ENCODE measurements around the gene MAPKAPK2.

DNA sequence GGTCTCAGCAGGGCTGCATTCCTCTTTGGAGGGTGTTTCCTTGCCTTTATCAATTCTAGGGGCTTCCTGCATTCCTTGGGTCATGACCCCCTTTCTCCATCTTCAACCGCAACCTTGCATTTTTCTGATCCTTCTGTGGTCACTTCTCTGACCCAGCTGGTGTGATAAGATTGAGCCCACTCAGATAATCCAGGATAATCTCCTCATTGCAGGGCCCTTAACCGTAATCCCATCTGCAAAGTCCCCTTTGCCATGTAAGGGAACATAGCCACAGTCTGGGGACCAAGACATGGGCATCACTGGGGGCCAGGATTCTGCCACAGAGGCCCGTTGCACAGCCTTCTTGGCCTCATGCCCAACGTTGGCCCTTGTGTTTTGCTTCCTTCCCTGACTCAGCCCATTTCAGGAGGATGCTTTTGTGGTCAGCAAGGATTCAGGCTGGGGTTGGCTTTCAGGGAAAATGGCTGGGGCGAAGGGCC lies 50.9 kb downstream of the MAPKAPK2 start:
- no peak for TF ChIP-seq LEF1 (IDR thresholded peaks at IDR 0.05; ENCODE audit: borderline replicate concordance)
- TF ChIP-seq FOXA1 (IDR thresholded peaks at IDR 0.05): no peak
- TF ChIP-seq BHLHE40 (IDR thresholded peaks at IDR 0.05; ENCODE audit: borderline replicate concordance): no peak
- no peak for TF ChIP-seq TARDBP (IDR thresholded peaks at IDR 0.05)
- no peak for TF ChIP-seq ELF4 (IDR thresholded peaks at IDR 0.05)
- no peak for TF ChIP-seq ZNF384 (IDR thresholded peaks at IDR 0.05)
- TF ChIP-seq SP1 (IDR thresholded peaks at IDR 0.05): no peak
- TF ChIP-seq, protein P1, sequence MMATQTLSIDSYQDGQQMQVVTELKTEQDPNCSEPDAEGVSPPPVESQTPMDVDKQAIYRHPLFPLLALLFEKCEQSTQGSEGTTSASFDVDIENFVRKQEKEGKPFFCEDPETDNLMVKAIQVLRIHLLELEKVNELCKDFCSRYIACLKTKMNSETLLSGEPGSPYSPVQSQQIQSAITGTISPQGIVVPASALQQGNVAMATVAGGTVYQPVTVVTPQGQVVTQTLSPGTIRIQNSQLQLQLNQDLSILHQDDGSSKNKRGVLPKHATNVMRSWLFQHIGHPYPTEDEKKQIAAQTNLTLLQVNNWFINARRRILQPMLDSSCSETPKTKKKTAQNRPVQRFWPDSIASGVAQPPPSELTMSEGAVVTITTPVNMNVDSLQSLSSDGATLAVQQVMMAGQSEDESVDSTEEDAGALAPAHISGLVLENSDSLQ (IDR thresholded peaks at IDR 0.05): no peak
- no peak for TF ChIP-seq ARNT (IDR thresholded peaks at IDR 0.05)
- no peak for TF ChIP-seq FOXM1 (IDR thresholded peaks at IDR 0.05; ENCODE audit: borderline replicate concordance)
- TF ChIP-seq NFRKB (IDR thresholded peaks at IDR 0.05): no peak
- no peak for TF ChIP-seq L3MBTL2 (conservative IDR thresholded peaks at IDR 0.05)
- no peak for TF ChIP-seq SUZ12 (IDR thresholded peaks at IDR 0.05)
- TF ChIP-seq FOXK2 (IDR thresholded peaks at IDR 0.05): no peak
